GM12892 (cell line): ENCODE results near the gene RNF4.

ENCODE experiments used
- POLR2A ChIP-seq: IDR thresholded peaks from 2 replicates; pipeline ENCODE4 v1.6.1; 2011; ENCODE audit warnings: low read depth, low read length, control low read depth
- POLR2AphosphoS5 ChIP-seq: IDR thresholded peaks from 2 replicates; pipeline ENCODE4 v1.6.1; 2011; ENCODE audit warnings: low read depth, low read length, control low read depth
- TAF1 ChIP-seq: IDR thresholded peaks from 2 replicates; pipeline ENCODE4 v1.6.1; 2011; ENCODE audit warnings: low read depth, mild to moderate bottlenecking, control low read depth, low read length, borderline replicate concordance

- TF ChIP-seq TAF1 (no peak), POLR2AphosphoS5 (no peak), POLR2A (no peak)
These were observed 68.3 kb downstream of the RNF4 start for GRCh38 chr4:2537011-2537830.
